H1 (cell line): ENCODE measurements around the gene FOXL2NB. TPM values are rescaled to one million over a fixed set of nuclear protein-coding genes. Genes with fewer than 3 reads are reported as not detected.

Source experiments
- CTCF ChIA-PET: fragments of 300-600 bp; sonication (Branson Sonifier 250); formaldehyde crosslinking; loops from one replicate; lab custom pipeline; 2021; ENCODE audit not compliant: partially characterized antibody; lab: Charles Lee
- POLR2A ChIA-PET: fragments of 300-600 bp; sonication (Branson Sonifier 250); formaldehyde crosslinking; loops from one replicate; lab custom pipeline; 2021; ENCODE audit warnings: inconsistent platforms; ENCODE audit not compliant: partially characterized antibody; lab: Charles Lee
- DNase-seq, 2 experiments: peaks; one replicate each; pipeline versions ENCODE4 v3.0.0 to v3.0.0-alpha.2; 2010 to 2022; ENCODE audit warnings: low spot score in 2 of 2, low read depth in 1 of 2, mixed read lengths in 1 of 2
- FAIRE-seq: peaks from 2 replicates; lab custom pipeline; 2011; peaks lifted over from hg19 to GRCh38; lab: Jason Lieb, UNC
- H2AFZ ChIP-seq: 2 replicates; pipeline ENCODE4 v1.8.1; 2012; ENCODE audit warnings: low read length, inconsistent platforms
- H2AK5ac ChIP-seq: 2 replicates; pipeline ENCODE4 v1.6.1; 2013; ENCODE audit warnings: low read depth, low read length
- H2BK120ac ChIP-seq: replicated peaks from 2 replicates; pipeline ENCODE3; 2013; ENCODE audit warnings: low read depth, low read length, inconsistent platforms
- H2BK12ac ChIP-seq: 2 replicates; pipeline ENCODE4 v1.6.1; 2013; ENCODE audit warnings: low read depth, low read length
- H2BK15ac ChIP-seq: 2 replicates; pipeline ENCODE4 v1.6.1; 2013; ENCODE audit warnings: low read length
- H2BK20ac ChIP-seq: 2 replicates; pipeline ENCODE4 v1.6.1; 2013; ENCODE audit warnings: low read length
- H2BK5ac ChIP-seq: 2 replicates; pipeline ENCODE4 v1.6.1; 2013; ENCODE audit warnings: low read depth, low read length
- H3K14ac ChIP-seq: 2 replicates; pipeline ENCODE4 v1.6.1; 2013; ENCODE audit warnings: inconsistent platforms; ENCODE audit not compliant: insufficient read length
- H3K18ac ChIP-seq: 2 replicates; pipeline ENCODE4 v1.6.1; 2013; ENCODE audit warnings: low read length; ENCODE audit errors: extremely low read depth
- H3K23ac ChIP-seq: 2 replicates; pipeline ENCODE4 v1.6.1; 2013; ENCODE audit warnings: inconsistent platforms; ENCODE audit not compliant: insufficient read length
- H3K23me2 ChIP-seq: 2 replicates; pipeline ENCODE4 v1.6.1; 2013; ENCODE audit warnings: low read depth, low read length
- H3K27ac ChIP-seq: 2 replicates; pipeline ENCODE4 v1.6.1; 2011; ENCODE audit warnings: low read depth, low read length, inconsistent platforms
- H3K27me3 ChIP-seq, 4 experiments: replicated peaks in 1 of 4; 1 replicate in 1 of 4; 2 replicates in 3 of 4; pipeline versions ENCODE4 v1.6.1 to v1.8.1; 2011 to 2013; ENCODE audit warnings: low read length in 3 of 4, mild to moderate bottlenecking in 3 of 4, inconsistent platforms in 2 of 4, mixed read lengths in 2 of 4, moderate library complexity in 1 of 4; ENCODE audit not compliant: control insufficient read depth in 3 of 4, insufficient read depth in 3 of 4; ENCODE audit errors: extremely low read depth in 1 of 4
- H3K36me3 ChIP-seq, 4 experiments: 2 replicates each; pipeline versions ENCODE4 v1.6.1 to v1.8.1; 2011 to 2013; ENCODE audit warnings: mild to moderate bottlenecking in 4 of 4, low read length in 3 of 4, moderate library complexity in 2 of 4, control low read depth in 1 of 4, inconsistent platforms in 1 of 4; ENCODE audit not compliant: insufficient read depth in 4 of 4, control insufficient read depth in 2 of 4
- H3K4ac ChIP-seq: replicated peaks from 2 replicates; pipeline ENCODE3; 2013; ENCODE audit warnings: low read length, low read depth, mixed read lengths, inconsistent platforms; ENCODE audit not compliant: insufficient read length
- H3K4me1 ChIP-seq, 4 experiments: replicated peaks in 1 of 4; 1 replicate in 1 of 4; 2 replicates in 3 of 4; pipeline versions ENCODE4 v1.6.1 to v1.8.1; 2011 to 2013; ENCODE audit warnings: low read length in 3 of 4, inconsistent platforms in 2 of 4, mixed read lengths in 1 of 4; ENCODE audit not compliant: insufficient read depth in 4 of 4, control insufficient read depth in 3 of 4
- H3K4me2 ChIP-seq, 2 experiments: 2 replicates each; pipeline versions ENCODE4 v1.6.1 to v1.8.1; 2011 to 2013; ENCODE audit warnings: low read depth in 2 of 2, low read length in 2 of 2, control low read depth in 1 of 2, inconsistent platforms in 1 of 2, mild to moderate bottlenecking in 1 of 2; ENCODE audit not compliant: insufficient read depth in 1 of 2
- H3K4me3 ChIP-seq, 4 experiments: fragments of 200-600, 300-600 bp in 1 of 4; sonication (generic), shearing (Covaris generic), sonication (Bioruptor Twin) in 1 of 4; 2 replicates each; pipeline versions ENCODE4 v1.5.1 to v1.8.1; 2011 to 2016; ENCODE audit warnings: low read length in 4 of 4, low read depth in 3 of 4, control low read depth in 2 of 4, inconsistent platforms in 2 of 4, mild to moderate bottlenecking in 2 of 4, mixed read lengths in 1 of 4, moderate library complexity in 1 of 4; ENCODE audit not compliant: insufficient read depth in 2 of 4; ENCODE audit errors: extremely low read depth in 1 of 4
- H3K56ac ChIP-seq: replicated peaks from 2 replicates; pipeline ENCODE3; 2013; ENCODE audit warnings: low read depth, mild to moderate bottlenecking, mixed read lengths, low read length, inconsistent platforms; ENCODE audit not compliant: insufficient read length
- H3K79me1 ChIP-seq: 2 replicates; pipeline ENCODE4 v1.6.1; 2013; ENCODE audit warnings: low read depth, low read length, control low read depth
- H3K79me2 ChIP-seq, 2 experiments: 2 replicates each; pipeline versions ENCODE4 v1.6.1 to v1.8.1; 2012 to 2013; ENCODE audit warnings: low read length in 2 of 2, mild to moderate bottlenecking in 2 of 2, inconsistent platforms in 1 of 2; ENCODE audit not compliant: insufficient read depth in 2 of 2, control insufficient read depth in 1 of 2
- H3K9ac ChIP-seq, 4 experiments: replicated peaks in 1 of 4; 1 replicate in 1 of 4; 2 replicates in 3 of 4; pipeline versions ENCODE4 v1.6.1 to v1.8.1; 2011 to 2013; ENCODE audit warnings: low read depth in 3 of 4, low read length in 3 of 4, control low read depth in 2 of 4, mild to moderate bottlenecking in 2 of 4, moderate library complexity in 2 of 4, inconsistent platforms in 1 of 4; ENCODE audit errors: extremely low read depth in 1 of 4
- H3K9me3 ChIP-seq, 2 experiments: 2 replicates each; pipeline versions ENCODE4 v1.6.1 to v1.8.1; 2012 to 2013; ENCODE audit warnings: mild to moderate bottlenecking in 2 of 2, moderate library complexity in 2 of 2, control low read depth in 1 of 2, inconsistent platforms in 1 of 2, low read depth in 1 of 2, low read length in 1 of 2, mixed read lengths in 1 of 2; ENCODE audit not compliant: insufficient read depth in 2 of 2
- H4K20me1 ChIP-seq, 2 experiments: replicated peaks in 1 of 2; 2 replicates each; pipeline versions ENCODE3 to v1.8.1; 2011 to 2013; ENCODE audit warnings: inconsistent platforms in 2 of 2, low read length in 2 of 2, mild to moderate bottlenecking in 1 of 2; ENCODE audit not compliant: insufficient read depth in 2 of 2, control insufficient read depth in 1 of 2
- H4K5ac ChIP-seq: 2 replicates; pipeline ENCODE4 v1.6.1; 2013; ENCODE audit warnings: low read length, low read depth, mixed read lengths, inconsistent platforms; ENCODE audit not compliant: insufficient read length
- H4K8ac ChIP-seq: 2 replicates; pipeline ENCODE4 v1.8.0; 2013; ENCODE audit warnings: mild to moderate bottlenecking, moderate library complexity, low read length, inconsistent platforms; ENCODE audit not compliant: insufficient read depth; ENCODE audit errors: extremely low read depth
- H4K91ac ChIP-seq: replicated peaks from 2 replicates; pipeline ENCODE3; 2013; ENCODE audit warnings: low read length, mixed read lengths, inconsistent platforms; ENCODE audit not compliant: insufficient read length
- CHD1 ChIP-seq: IDR thresholded peaks from 2 replicates; pipeline ENCODE4 v1.6.1; 2012; ENCODE audit warnings: low read depth, low read length, improper control_type of control experiment
- CTBP2 ChIP-seq: IDR thresholded peaks from 2 replicates; pipeline ENCODE4 v1.7.0; 2011; ENCODE audit warnings: borderline replicate concordance, mild to moderate bottlenecking, moderate library complexity, mixed read lengths, low read length; ENCODE audit not compliant: insufficient read depth, insufficient read length
- KDM4A ChIP-seq: IDR thresholded peaks from one replicate; pipeline ENCODE4 v1.7.1; 2012; ENCODE audit warnings: low read depth, mild to moderate bottlenecking, moderate library complexity, low read length, inconsistent platforms; ENCODE audit not compliant: severe bottlenecking
- NRF1 ChIP-seq: IDR thresholded peaks from 2 replicates; pipeline ENCODE4 v1.6.1; 2011; ENCODE audit warnings: mild to moderate bottlenecking, low read depth, low read length, improper control_type of control experiment
- RBBP5 ChIP-seq: IDR thresholded peaks from 2 replicates; pipeline ENCODE4 v1.7.1; 2012; ENCODE audit warnings: low read depth, mild to moderate bottlenecking, inconsistent platforms, low read length, moderate library complexity, borderline replicate concordance
- WGBS, 2 experiments: shearing (Covaris generic) in 1 of 2; methylation state at CpG; one replicate each; pipeline versions ENCODE4 v1.1.6 to v1.1.7; 2013 to 2015; ENCODE audit warnings: low lambda C conversion rate in 2 of 2, mixed read lengths in 2 of 2, inconsistent platforms in 1 of 2, low coverage in 1 of 2, missing lambda C conversion rate in 1 of 2; ENCODE audit not compliant: insufficient replicate concordance in 2 of 2, insufficient coverage in 1 of 2, insufficient read length in 1 of 2; ENCODE audit errors: extremely low coverage in 1 of 2, missing lambda C conversion rate in 1 of 2; 5-methylcytosine and 5-hydroxymethylcytosine counted together
- polyA plus RNA-seq, 7 experiments: library from polyadenylated mRNA; depleted of rRNA in 3 of 7; stranded (reverse) in 5 of 7; unstranded in 2 of 7; fragments of >200 nt in 5 of 7; fragments of 200-250 nt in 2 of 7; gene quantifications; 1 replicate in 5 of 7; 2 replicates in 1 of 7; 4 replicates in 1 of 7; pipeline versions ENCODE4 v1.2.1 to v1.2.3, GENCODE V29; 2011 to 2013; ENCODE audit warnings: missing spikeins in 2 of 7, mixed read lengths in 2 of 7
- total RNA-seq: library from RNA; stranded (reverse); fragmentation: NEBNext Ultra II Directional; extraction: Animal tissue kit (Norgen Biotek cat#: 25700); gene quantifications from 2 replicates; pipeline ENCODE4 v1.2.1, GENCODE V29; 2021
- TF ChIP-seq, protein P1 (sequence below): IDR thresholded peaks from 2 replicates; pipeline ENCODE4 v1.6.1; 2011; ENCODE audit warnings: low read length, improper control_type of control experiment
- TF ChIP-seq, protein P2 (sequence below), 3 experiments: IDR thresholded peaks; 1 replicate in 2 of 3; 2 replicates in 1 of 3; pipeline versions ENCODE4 v1.5.1 to v1.6.1; 2011; ENCODE audit warnings: low read length in 3 of 3, mild to moderate bottlenecking in 3 of 3, inconsistent platforms in 2 of 3, low read depth in 1 of 3, moderate library complexity in 1 of 3; ENCODE audit not compliant: insufficient read depth in 1 of 3; ENCODE audit errors: control extremely low read depth in 1 of 3

The FOXL2NB gene
- total and polyA plus RNA-seq, 2 of the 8 experiments (the other 6 are each of a cell fraction or from before 2014, with no cell fraction given): 5.4 to 7.3 TPM

DNA sequence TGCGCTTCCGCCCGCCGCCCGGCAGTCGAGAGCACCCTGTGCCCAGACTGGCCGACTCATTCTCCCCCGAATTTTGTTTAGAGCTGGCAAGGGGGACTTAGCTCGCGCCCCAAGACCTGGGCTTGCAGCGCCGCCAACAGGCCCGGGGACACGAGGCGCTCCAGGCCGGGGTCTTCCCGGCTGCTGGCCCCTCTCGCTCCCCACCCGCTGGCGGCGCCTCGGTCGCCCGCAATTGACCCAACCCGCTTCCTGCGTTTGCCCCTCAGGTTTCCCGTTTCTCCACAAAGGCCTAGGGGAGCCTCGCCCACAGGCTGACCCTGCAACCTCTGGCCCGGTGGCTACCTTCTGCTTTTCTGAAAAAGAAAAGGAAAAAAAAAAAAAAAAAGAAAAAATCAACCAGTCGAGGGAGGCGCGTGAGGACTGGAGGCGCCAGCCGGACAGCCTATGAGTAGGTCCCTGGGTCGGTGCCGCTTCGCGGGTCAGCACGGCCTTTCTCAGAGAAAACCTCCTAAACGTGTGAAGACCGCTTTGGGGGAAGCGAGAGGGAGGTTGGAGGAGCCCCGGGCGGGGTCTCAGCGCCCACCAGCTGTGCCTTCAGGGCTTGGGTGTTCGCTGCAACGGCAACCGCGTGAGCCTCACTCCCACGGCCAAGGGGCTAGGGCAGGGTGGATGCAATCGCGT lies 7.3 kb upstream of the FOXL2NB start:
- Histone ChIP-seq H3K23me2 (peaks cover 8% of the 10 kb centered on the region; the same call in 1 of the 2 replicates), H2BK20ac (no peak overlapping the region), H3K36me3 (peaks cover 0 to 8% (median 0%) of the 10 kb centered on the region in 4 experiments; a peak in 1 of 8 replicates), H2BK12ac (no peak overlapping the region), H3K56ac (no peak overlapping the region), H4K91ac (no peak overlapping the region), H3K18ac (no peak overlapping the region), H3K14ac (no peak overlapping the region), H3K4me3 (peak overlapping the region; percentile 3 to 59 (median 28); a peak in 7 of 8 replicates), H3K4ac (no peak overlapping the region), H3K79me1 (no peaks in the 10 kb centered on the region), H2AK5ac (no peak overlapping the region), H3K9ac (no peak overlapping the region), H3K79me2 (no peaks in the 10 kb centered on the region), H3K27me3 (peaks cover 80 to 97% (median 90%) of the 10 kb centered on the region in 4 experiments), H2BK5ac (no peak overlapping the region), H3K4me2 (peak overlapping the region; percentile 38 to 71), H3K27ac (no peak overlapping the region), H2BK120ac (no peak overlapping the region), H3K23ac (no peak overlapping the region), H3K9me3 (no peaks in the 10 kb centered on the region), H3K4me1 (peaks cover 6 to 34% (median 21%) of the 10 kb centered on the region in 4 experiments), H4K20me1 (peaks cover 9 to 25% of the 10 kb centered on the region in 2 experiments), H4K5ac (no peak overlapping the region), H2AFZ (no peak overlapping the region), H4K8ac (peak overlapping the region; percentile 45; the same call in 1 of the 2 replicates), H2BK15ac (no peak overlapping the region)
- WGBS, 2 experiments: 3% methylated on average over 41 of the region's 52 CpGs; no CpG with 5 or more reads in 1 of the 2 experiments
- POLR2A ChIA-PET: interaction anchor here (0.6 to 9.6 kb wide), 6 partner anchors 9 to 504 kb away, joined by 3 to 149 read pairs (median 4); partner anchors contain the start of genes FOXL2 and FOXL2NB
- peak in 1 of 2 experiments; percentile 84 for DNase-seq
- no peak for FAIRE-seq
- CTCF ChIA-PET: interaction anchor here (0.6 to 15.6 kb wide), 17 partner anchors 7 to 656 kb away, joined by 3 to 223 read pairs (median 4); partner anchors contain the start of gene ESYT3
- TF ChIP-seq, protein P1, sequence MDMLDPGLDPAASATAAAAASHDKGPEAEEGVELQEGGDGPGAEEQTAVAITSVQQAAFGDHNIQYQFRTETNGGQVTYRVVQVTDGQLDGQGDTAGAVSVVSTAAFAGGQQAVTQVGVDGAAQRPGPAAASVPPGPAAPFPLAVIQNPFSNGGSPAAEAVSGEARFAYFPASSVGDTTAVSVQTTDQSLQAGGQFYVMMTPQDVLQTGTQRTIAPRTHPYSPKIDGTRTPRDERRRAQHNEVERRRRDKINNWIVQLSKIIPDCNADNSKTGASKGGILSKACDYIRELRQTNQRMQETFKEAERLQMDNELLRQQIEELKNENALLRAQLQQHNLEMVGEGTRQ: no peak
- TF ChIP-seq KDM4A (peak; percentile 61), CTBP2 (peak; percentile 89), NRF1 (no peak), RBBP5 (no peak), CHD1 (no peak)
- TF ChIP-seq, protein P2, sequence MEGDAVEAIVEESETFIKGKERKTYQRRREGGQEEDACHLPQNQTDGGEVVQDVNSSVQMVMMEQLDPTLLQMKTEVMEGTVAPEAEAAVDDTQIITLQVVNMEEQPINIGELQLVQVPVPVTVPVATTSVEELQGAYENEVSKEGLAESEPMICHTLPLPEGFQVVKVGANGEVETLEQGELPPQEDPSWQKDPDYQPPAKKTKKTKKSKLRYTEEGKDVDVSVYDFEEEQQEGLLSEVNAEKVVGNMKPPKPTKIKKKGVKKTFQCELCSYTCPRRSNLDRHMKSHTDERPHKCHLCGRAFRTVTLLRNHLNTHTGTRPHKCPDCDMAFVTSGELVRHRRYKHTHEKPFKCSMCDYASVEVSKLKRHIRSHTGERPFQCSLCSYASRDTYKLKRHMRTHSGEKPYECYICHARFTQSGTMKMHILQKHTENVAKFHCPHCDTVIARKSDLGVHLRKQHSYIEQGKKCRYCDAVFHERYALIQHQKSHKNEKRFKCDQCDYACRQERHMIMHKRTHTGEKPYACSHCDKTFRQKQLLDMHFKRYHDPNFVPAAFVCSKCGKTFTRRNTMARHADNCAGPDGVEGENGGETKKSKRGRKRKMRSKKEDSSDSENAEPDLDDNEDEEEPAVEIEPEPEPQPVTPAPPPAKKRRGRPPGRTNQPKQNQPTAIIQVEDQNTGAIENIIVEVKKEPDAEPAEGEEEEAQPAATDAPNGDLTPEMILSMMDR (IDR thresholded peaks at IDR 0.05; ENCODE audit: control extremely low read depth in 1 of 3, insufficient read depth in 1 of 3, low read depth in 1 of 3, low read length in 3 of 3): peak in 2 of 3 experiments; percentile 56 to 62; a peak in 3 of 4 replicates
